Peyer's patch (tissue), 4 donors: Measurements from ENCODE around the gene SLC35G6.

ENCODE experiments used
- POLR2A ChIP-seq, 2 donors: fragments of 450-650 bp; IDR thresholded peaks; one replicate each; pipeline ENCODE4 v1.5.1; 2017; ENCODE audit warnings: antibody characterized with exemption in 2 of 2, mild to moderate bottlenecking in 2 of 2, moderate library complexity in 2 of 2
- TF ChIP-seq, protein P1 (sequence below), 6 experiments: fragments of 450-650 bp in 4 of 6; fragments of 200-600 bp in 2 of 6; sonication (generic) in 1 of 6; IDR thresholded peaks; one replicate each; pipeline ENCODE4 v1.5.1; 2017 to 2019; ENCODE audit warnings: antibody characterized with exemption in 6 of 6, mild to moderate bottlenecking in 3 of 6, moderate library complexity in 1 of 6

DNA sequence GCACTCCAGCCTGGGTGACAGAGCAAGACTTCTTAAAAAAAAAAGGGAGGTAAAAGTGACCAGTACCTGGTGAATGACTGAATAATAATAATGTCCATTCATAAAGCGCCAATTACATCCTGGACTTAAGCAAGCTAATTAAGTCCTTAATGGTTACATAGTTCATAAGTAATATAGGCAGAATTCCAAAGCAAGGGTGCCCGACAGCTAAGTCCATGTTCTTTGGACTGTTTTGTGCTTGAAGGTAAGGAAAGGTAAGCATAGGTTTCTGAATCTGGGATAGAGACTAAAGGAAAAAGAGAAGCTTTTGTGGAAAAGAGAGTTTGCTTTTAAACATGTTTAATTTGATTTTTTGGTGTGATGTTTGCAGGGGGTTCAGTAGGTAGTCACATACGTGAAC lies 12.7 kb downstream of the SLC35G6 start:
- no peak for TF ChIP-seq POLR2A (IDR thresholded peaks at IDR 0.05)
- TF ChIP-seq, protein P1, sequence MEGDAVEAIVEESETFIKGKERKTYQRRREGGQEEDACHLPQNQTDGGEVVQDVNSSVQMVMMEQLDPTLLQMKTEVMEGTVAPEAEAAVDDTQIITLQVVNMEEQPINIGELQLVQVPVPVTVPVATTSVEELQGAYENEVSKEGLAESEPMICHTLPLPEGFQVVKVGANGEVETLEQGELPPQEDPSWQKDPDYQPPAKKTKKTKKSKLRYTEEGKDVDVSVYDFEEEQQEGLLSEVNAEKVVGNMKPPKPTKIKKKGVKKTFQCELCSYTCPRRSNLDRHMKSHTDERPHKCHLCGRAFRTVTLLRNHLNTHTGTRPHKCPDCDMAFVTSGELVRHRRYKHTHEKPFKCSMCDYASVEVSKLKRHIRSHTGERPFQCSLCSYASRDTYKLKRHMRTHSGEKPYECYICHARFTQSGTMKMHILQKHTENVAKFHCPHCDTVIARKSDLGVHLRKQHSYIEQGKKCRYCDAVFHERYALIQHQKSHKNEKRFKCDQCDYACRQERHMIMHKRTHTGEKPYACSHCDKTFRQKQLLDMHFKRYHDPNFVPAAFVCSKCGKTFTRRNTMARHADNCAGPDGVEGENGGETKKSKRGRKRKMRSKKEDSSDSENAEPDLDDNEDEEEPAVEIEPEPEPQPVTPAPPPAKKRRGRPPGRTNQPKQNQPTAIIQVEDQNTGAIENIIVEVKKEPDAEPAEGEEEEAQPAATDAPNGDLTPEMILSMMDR (IDR thresholded peaks at IDR 0.05), result no peak
